B cell (primary cell): ENCODE measurements around the gene BMERB1. TPM values are rescaled to one million over a fixed set of nuclear protein-coding genes. Genes with fewer than 3 reads are reported as not detected.

Experiments
- ATAC-seq: fragments of 200-7000 bp; cut with Tn5 transposase; one replicate; pipeline ENCODE4 v1.10.0; 2021; ENCODE audit warnings: low read depth, mild to moderate bottlenecking, moderate number of reproducible peaks, moderate library complexity
- CTCF ChIA-PET: fragments of 350-600 bp; sonication (Branson Sonifier 250); formaldehyde crosslinking; loops from one replicate; lab custom pipeline; 2021; ENCODE audit warnings: antibody characterized with exemption, inconsistent platforms; lab: Charles Lee
- POLR2A ChIA-PET: fragments of 350-600 bp; sonication (Branson Sonifier 250); formaldehyde crosslinking; loops from one replicate; lab custom pipeline; 2021; ENCODE audit warnings: antibody characterized with exemption; lab: Charles Lee
- DNase-seq: peaks from one replicate; pipeline ENCODE4 v3.0.0; 2013
- H2AFZ ChIP-seq: 2 replicates; pipeline ENCODE4 v1.6.1; 2012; ENCODE audit warnings: mild to moderate bottlenecking, low read depth, low read length; ENCODE audit not compliant: insufficient read depth, poor library complexity, severe bottlenecking
- H3K27ac ChIP-seq, 2 donors: 1 replicate in 1 of 2; 2 replicates in 1 of 2; pipeline ENCODE4 v1.5.1; 2012 to 2013; ENCODE audit warnings: low read length in 2 of 2, mild to moderate bottlenecking in 2 of 2, moderate library complexity in 1 of 2
- H3K27me3 ChIP-seq, 4 experiments: fragments of 200-600 bp in 1 of 4; sonication (generic) in 1 of 4; replicated peaks in 1 of 4; 1 replicate in 2 of 4; 2 replicates in 2 of 4; pipeline versions ENCODE4 v1.6.1 to v1.7.0; 2013 to 2016; ENCODE audit warnings: low read length in 3 of 4, mild to moderate bottlenecking in 2 of 4, mixed read lengths in 1 of 4, moderate library complexity in 1 of 4; ENCODE audit not compliant: insufficient read depth in 4 of 4, control insufficient read depth in 3 of 4; ENCODE audit errors: control extremely low read depth in 1 of 4
- H3K36me3 ChIP-seq, 2 experiments: replicated peaks in 1 of 2; 1 replicate in 1 of 2; 2 replicates in 1 of 2; pipeline versions ENCODE4 v1.6.1 to v1.7.1; 2013; ENCODE audit warnings: low read length in 1 of 2; ENCODE audit not compliant: insufficient read depth in 2 of 2, control insufficient read depth in 1 of 2; ENCODE audit errors: control extremely low read depth in 1 of 2, extremely low read depth in 1 of 2
- H3K4me1 ChIP-seq, 2 donors: fragments of 200-600 bp in 1 of 2; sonication (generic) in 1 of 2; 1 replicate in 1 of 2; 2 replicates in 1 of 2; pipeline versions ENCODE4 v1.5.1 to v1.6.1; 2013 to 2017; ENCODE audit warnings: low read length in 2 of 2; ENCODE audit not compliant: control insufficient read depth in 2 of 2, insufficient read depth in 2 of 2
- H3K4me2 ChIP-seq: replicated peaks from 2 replicates; pipeline ENCODE3; 2012; ENCODE audit warnings: mild to moderate bottlenecking, low read depth, low read length; ENCODE audit not compliant: poor library complexity, severe bottlenecking
- H3K4me3 ChIP-seq, 5 experiments: fragments of 200-600 bp in 1 of 5; sonication (generic) in 1 of 5; 1 replicate in 3 of 5; 2 replicates in 2 of 5; pipeline versions ENCODE4 v1.5.1 to v1.7.0; 2011 to 2016; ENCODE audit warnings: low read length in 4 of 5, mild to moderate bottlenecking in 4 of 5, low read depth in 2 of 5, control low read depth in 1 of 5, moderate library complexity in 1 of 5; ENCODE audit not compliant: insufficient read depth in 1 of 5; ENCODE audit errors: control extremely low read depth in 1 of 5, extremely low read depth in 1 of 5
- H3K79me2 ChIP-seq: fragments of 200-600 bp; sonication (generic); one replicate; pipeline ENCODE4 v1.6.0; 2016; ENCODE audit warnings: low read length; ENCODE audit not compliant: control insufficient read depth, insufficient read depth
- H3K9ac ChIP-seq: fragments of 200-600 bp; sonication (generic); 2 replicates; pipeline ENCODE4 v1.6.1; 2017; ENCODE audit warnings: mild to moderate bottlenecking, low read length, moderate library complexity
- H3K9me3 ChIP-seq, 3 donors: one replicate each; pipeline versions ENCODE4 v1.6.1 to v1.7.1; 2013; ENCODE audit warnings: low read length in 2 of 3; ENCODE audit not compliant: control insufficient read depth in 2 of 3, insufficient read depth in 1 of 3; ENCODE audit errors: control extremely low read depth in 1 of 3
- H4K20me1 ChIP-seq: 2 replicates; pipeline ENCODE4 v1.6.0; 2012; ENCODE audit warnings: mild to moderate bottlenecking, low read length; ENCODE audit not compliant: insufficient read depth, control insufficient read depth, poor library complexity, severe bottlenecking
- H3K27ac Mint-ChIP-seq: one replicate; pipeline ENCODE4 v1.8.0; 2021; ENCODE audit warnings: mixed read lengths
- H3K27me3 Mint-ChIP-seq: one replicate; pipeline ENCODE4 v1.8.0; 2021; ENCODE audit warnings: mixed read lengths
- H3K4me1 Mint-ChIP-seq: one replicate; pipeline ENCODE4 v1.8.0; 2021; ENCODE audit warnings: mixed read lengths
- H3K4me3 Mint-ChIP-seq: one replicate; pipeline ENCODE4 v1.8.0; 2021; ENCODE audit warnings: mixed read lengths
- H3K9me3 Mint-ChIP-seq: one replicate; pipeline ENCODE4 v1.8.0; 2022; ENCODE audit warnings: mixed read lengths; ENCODE audit not compliant: insufficient read depth
- EZH2 ChIP-seq: IDR thresholded peaks from 2 replicates; pipeline ENCODE4 v1.6.1; 2012; ENCODE audit warnings: borderline replicate concordance, low read depth, mild to moderate bottlenecking, moderate library complexity, low read length; ENCODE audit not compliant: insufficient read depth, poor library complexity, severe bottlenecking
- WGBS: methylation state at CpG from one replicate; pipeline ENCODE4 v1.1.5; 2013; ENCODE audit warnings: missing lambda C conversion rate; ENCODE audit not compliant: insufficient coverage; 5-methylcytosine and 5-hydroxymethylcytosine counted together
- intact Hi-C: fragments of 100-400 bp; cut with micrococcal nuclease; formaldehyde crosslinking; loops from one replicate; pipeline ENCODE4 v1.10.0; 2022
- polyA plus RNA-seq: library from polyadenylated mRNA; depleted of rRNA; stranded (reverse); fragments of >200 nt; gene quantifications from 2 replicates; pipeline ENCODE4 v1.2.3, GENCODE V29; 2012
- total RNA-seq, 2 donors: library from RNA; stranded (reverse); fragments of 120-200 nt in 1 of 2; gene quantifications; 1 replicate in 1 of 2; 2 replicates in 1 of 2; pipeline versions ENCODE4 v1.2.3 to v1.2.4, GENCODE V29; 2013 to 2022
- TF ChIP-seq, protein P1 (sequence below): fragments of 200-600 bp; IDR thresholded peaks from one replicate; pipeline ENCODE4 v1.8.0; 2022; ENCODE audit warnings: antibody characterized with exemption, mild to moderate bottlenecking

BMERB1 gene
- total and polyA plus RNA-seq, 2 donors (not counting 1 experiment from before 2014, with no cell fraction given), result 2.2 to 11.2 TPM

DNA sequence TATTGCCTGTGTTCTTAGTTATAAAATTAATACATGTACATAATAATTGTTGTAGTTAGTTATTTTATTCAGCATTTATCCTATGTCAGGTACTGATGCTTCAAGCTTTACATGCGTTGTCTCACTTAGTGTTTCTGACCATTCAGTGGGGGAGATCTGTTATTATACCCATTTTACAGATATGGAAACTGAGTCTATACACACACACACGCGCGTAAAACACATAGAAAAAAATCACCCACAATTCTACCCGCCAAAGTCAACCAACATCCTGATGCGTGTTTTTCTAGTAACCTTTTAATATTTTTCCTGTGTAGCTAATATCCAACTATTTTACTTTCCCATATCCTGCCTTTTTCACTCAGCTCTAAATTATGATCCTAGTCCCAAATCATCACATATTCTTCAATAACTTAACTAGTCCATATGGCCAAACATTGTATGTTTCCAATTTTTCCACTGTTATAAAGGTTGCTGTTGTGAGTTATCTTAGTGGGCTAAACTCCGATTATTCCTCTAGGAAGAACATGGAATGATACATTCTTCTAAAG lies 48.4 kb downstream of the BMERB1 start:
- 100% methylated on average over 2 of the region's 7 CpGs for WGBS
- Mint-ChIP-seq H3K4me1 (peaks cover 8% of the 10 kb centered on the region), H3K27ac (no peak overlapping the region), H3K9me3 (no peaks in the 10 kb centered on the region), H3K27me3 (no peaks in the 10 kb centered on the region), H3K4me3 (no peak overlapping the region)
- DNase-seq, result no peak
- no peak overlapping the region for H3K4me3 ChIP-seq
- no peaks in the 10 kb centered on the region for H3K79me2 ChIP-seq
- H3K4me1 ChIP-seq, result peaks cover 7% of the 10 kb centered on the region in 2 donors
- no peaks in the 10 kb centered on the region for H3K27me3 ChIP-seq
- no peaks in the 10 kb centered on the region for H3K9me3 ChIP-seq
- TF ChIP-seq, protein P1, sequence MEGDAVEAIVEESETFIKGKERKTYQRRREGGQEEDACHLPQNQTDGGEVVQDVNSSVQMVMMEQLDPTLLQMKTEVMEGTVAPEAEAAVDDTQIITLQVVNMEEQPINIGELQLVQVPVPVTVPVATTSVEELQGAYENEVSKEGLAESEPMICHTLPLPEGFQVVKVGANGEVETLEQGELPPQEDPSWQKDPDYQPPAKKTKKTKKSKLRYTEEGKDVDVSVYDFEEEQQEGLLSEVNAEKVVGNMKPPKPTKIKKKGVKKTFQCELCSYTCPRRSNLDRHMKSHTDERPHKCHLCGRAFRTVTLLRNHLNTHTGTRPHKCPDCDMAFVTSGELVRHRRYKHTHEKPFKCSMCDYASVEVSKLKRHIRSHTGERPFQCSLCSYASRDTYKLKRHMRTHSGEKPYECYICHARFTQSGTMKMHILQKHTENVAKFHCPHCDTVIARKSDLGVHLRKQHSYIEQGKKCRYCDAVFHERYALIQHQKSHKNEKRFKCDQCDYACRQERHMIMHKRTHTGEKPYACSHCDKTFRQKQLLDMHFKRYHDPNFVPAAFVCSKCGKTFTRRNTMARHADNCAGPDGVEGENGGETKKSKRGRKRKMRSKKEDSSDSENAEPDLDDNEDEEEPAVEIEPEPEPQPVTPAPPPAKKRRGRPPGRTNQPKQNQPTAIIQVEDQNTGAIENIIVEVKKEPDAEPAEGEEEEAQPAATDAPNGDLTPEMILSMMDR, result no peak
- TF ChIP-seq EZH2, result no peak
- no peaks in the 10 kb centered on the region for H3K36me3 ChIP-seq
- H3K4me2 ChIP-seq, result no peak overlapping the region
- ATAC-seq, result no peak
- H2AFZ ChIP-seq, result no peak overlapping the region
- no peak overlapping the region for H3K27ac ChIP-seq
- intact Hi-C loops, result no loop called here
- H4K20me1 ChIP-seq, result no peaks in the 10 kb centered on the region
- H3K9ac ChIP-seq, result no peak overlapping the region
- POLR2A ChIA-PET, result no interaction called here
- CTCF ChIA-PET, result no interaction called here

DNA sequence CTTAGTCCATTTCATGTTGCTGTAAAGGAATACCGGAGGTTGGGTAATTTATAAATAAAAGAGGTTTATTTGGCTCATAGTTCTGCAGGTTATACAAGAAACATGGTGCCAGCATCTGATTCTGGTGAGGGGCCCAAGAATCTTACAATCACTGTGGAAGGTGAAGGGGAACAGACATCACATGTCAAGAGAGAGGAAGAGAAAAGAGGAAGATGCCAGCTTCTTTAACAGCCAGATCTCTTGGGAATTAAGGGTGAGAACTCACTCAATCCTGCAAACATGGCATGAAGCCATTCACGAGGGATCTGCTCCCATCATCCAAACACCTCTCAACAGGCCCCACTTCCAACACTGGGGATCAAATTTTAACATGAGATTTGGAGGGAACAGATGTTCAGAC lies 49.5 kb downstream of the BMERB1 start:
- H3K9ac ChIP-seq, result no peak overlapping the region
- H3K4me2 ChIP-seq, result no peak overlapping the region
- Mint-ChIP-seq H3K9me3 (no peaks in the 10 kb centered on the region), H3K27me3 (no peaks in the 10 kb centered on the region), H3K4me3 (no peak overlapping the region), H3K4me1 (peaks cover 8% of the 10 kb centered on the region), H3K27ac (no peak overlapping the region)
- no peak overlapping the region for H3K27ac ChIP-seq
- H3K4me3 ChIP-seq, result no peak overlapping the region
- POLR2A ChIA-PET, result no interaction called here
- H3K36me3 ChIP-seq, result no peaks in the 10 kb centered on the region
- H2AFZ ChIP-seq, result no peak overlapping the region
- no CpG with 5 or more reads among the region's 2 CpGs for WGBS
- CTCF ChIA-PET, result no interaction called here
- intact Hi-C loops, result no loop called here
- DNase-seq (peak; percentile 43), ATAC-seq (peak; percentile 43)
- H3K27me3 ChIP-seq, result no peaks in the 10 kb centered on the region
- TF ChIP-seq EZH2, result no peak
- TF ChIP-seq, protein P1, result no peak
- H3K4me1 ChIP-seq, result peaks cover 7% of the 10 kb centered on the region in 2 donors
- H3K9me3 ChIP-seq, result no peaks in the 10 kb centered on the region
- no peaks in the 10 kb centered on the region for H4K20me1 ChIP-seq
- no peaks in the 10 kb centered on the region for H3K79me2 ChIP-seq
